Endothelial cell of umbilical vein (primary cell): Measurements from ENCODE around the gene TMIGD3. TPM values are rescaled to one million over a fixed set of nuclear protein-coding genes. Genes with fewer than 3 reads are reported as not detected.

Experiments
- BruUV-seq: library from RNA; stranded (reverse); fragments of 400-500 nt; replicated peaks from 2 replicates; lab custom pipeline; 2021; lab: Mats Ljungman, UMichigan
- CTCF ChIA-PET: fragments of 300-600, 350-600 bp; sonication (Branson Sonifier 250); formaldehyde crosslinking; loops from one replicate; lab custom pipeline; 2021; ENCODE audit warnings: antibody characterized with exemption, inconsistent platforms; lab: Charles Lee
- POLR2A ChIA-PET: fragments of 300-600, 350-600 bp; sonication (Branson Sonifier 250); formaldehyde crosslinking; loops from one replicate; lab custom pipeline; 2021; ENCODE audit warnings: antibody characterized with exemption, inconsistent platforms; lab: Charles Lee
- DNase-seq: peaks from one replicate; pipeline ENCODE4 v3.0.0-alpha.2; 2011; ENCODE audit warnings: low read depth, low spot score
- FAIRE-seq: peaks from 2 replicates; lab custom pipeline; 2011; peaks lifted over from hg19 to GRCh38; lab: Jason Lieb, UNC
- H2AFZ ChIP-seq: 2 replicates; pipeline ENCODE4 v1.6.0; 2012; ENCODE audit warnings: low read depth, low read length, control low read depth, inconsistent platforms
- H3K27ac ChIP-seq: 2 replicates; pipeline ENCODE4 v1.5.1; 2011; ENCODE audit warnings: low read depth, mild to moderate bottlenecking, control low read depth, low read length, moderate library complexity; ENCODE audit not compliant: insufficient read depth
- H3K27me3 ChIP-seq, 2 experiments: 2 replicates each; pipeline versions ENCODE4 v1.6.0 to v1.6.1; 2011; ENCODE audit warnings: low read length in 2 of 2, mixed read lengths in 1 of 2; ENCODE audit not compliant: control insufficient read depth in 2 of 2, insufficient read depth in 2 of 2
- H3K36me3 ChIP-seq, 2 experiments: 2 replicates in 1 of 2; 3 replicates in 1 of 2; pipeline ENCODE4 v1.5.1; 2011; ENCODE audit warnings: low read length in 2 of 2, mild to moderate bottlenecking in 1 of 2, moderate library complexity in 1 of 2; ENCODE audit not compliant: control insufficient read depth in 2 of 2, insufficient read depth in 2 of 2; ENCODE audit errors: extremely low read depth in 1 of 2
- H3K4me1 ChIP-seq: 3 replicates; pipeline ENCODE4 v1.5.1; 2011; ENCODE audit warnings: mild to moderate bottlenecking, low read length; ENCODE audit not compliant: control insufficient read depth, insufficient read depth; ENCODE audit errors: extremely low read depth
- H3K4me2 ChIP-seq: 2 replicates; pipeline ENCODE4 v1.6.1; 2011; ENCODE audit warnings: low read length, control low read depth, mixed read lengths; ENCODE audit not compliant: insufficient read depth
- H3K4me3 ChIP-seq, 3 experiments: fragments of 200-600 bp in 1 of 3; sonication (generic), shearing (Covaris generic) in 1 of 3; replicated peaks in 1 of 3; 2 replicates each; pipeline ENCODE4 v1.5.1; 2011 to 2016; ENCODE audit warnings: control low read depth in 3 of 3, low read length in 3 of 3, mild to moderate bottlenecking in 2 of 3, inconsistent platforms in 1 of 3, low read depth in 1 of 3, moderate library complexity in 1 of 3; ENCODE audit not compliant: insufficient read depth in 1 of 3
- H3K79me2 ChIP-seq: 2 replicates; pipeline ENCODE4 v1.6.0; 2012; ENCODE audit warnings: low read length, inconsistent platforms; ENCODE audit not compliant: control insufficient read depth, insufficient read depth
- H3K9ac ChIP-seq: replicated peaks from 2 replicates; pipeline ENCODE3; 2011; ENCODE audit warnings: low read length, control low read depth; ENCODE audit not compliant: insufficient read depth; ENCODE audit errors: extremely low read depth
- H3K9me1 ChIP-seq: replicated peaks from 3 replicates; pipeline ENCODE4 v1.6.0; 2011; ENCODE audit warnings: mild to moderate bottlenecking, low read length; ENCODE audit not compliant: control insufficient read depth, insufficient read depth; ENCODE audit errors: extremely low read depth
- H3K9me3 ChIP-seq: replicated peaks from 2 replicates; pipeline ENCODE4 v1.5.1; 2012; ENCODE audit warnings: low read length, inconsistent platforms; ENCODE audit not compliant: control insufficient read depth, insufficient read depth
- H4K20me1 ChIP-seq: replicated peaks from 2 replicates; pipeline ENCODE3; 2011; ENCODE audit warnings: mild to moderate bottlenecking, low read length; ENCODE audit not compliant: control insufficient read depth, insufficient read depth; ENCODE audit errors: extremely low read depth
- EZH2 ChIP-seq: IDR thresholded peaks from 2 replicates; pipeline ENCODE4 v1.6.1; 2012; ENCODE audit warnings: borderline replicate concordance, low read depth, mild to moderate bottlenecking, moderate library complexity, low read length, inconsistent platforms; ENCODE audit not compliant: severe bottlenecking
- FOS ChIP-seq: IDR thresholded peaks from 2 replicates; pipeline ENCODE4 v1.6.1; 2011; ENCODE audit warnings: mild to moderate bottlenecking, low read length, moderate library complexity, borderline replicate concordance; ENCODE audit not compliant: insufficient read depth
- GATA2 ChIP-seq: IDR thresholded peaks from 2 replicates; pipeline ENCODE4 v1.7.0; 2011; ENCODE audit warnings: low read depth, mild to moderate bottlenecking, moderate library complexity, mixed read lengths, low read length; ENCODE audit not compliant: insufficient read length, insufficient read depth
- JUN ChIP-seq: IDR thresholded peaks from 2 replicates; pipeline ENCODE4 v1.6.1; 2011; ENCODE audit warnings: borderline replicate concordance, low read depth; ENCODE audit not compliant: insufficient read length, insufficient read depth
- MYC ChIP-seq: IDR thresholded peaks from one replicate; pipeline ENCODE4 v1.6.1; 2011; ENCODE audit warnings: mild to moderate bottlenecking, low read depth, low read length
- POLR2A ChIP-seq: IDR thresholded peaks from 2 replicates; pipeline ENCODE4 v1.6.1; 2012; ENCODE audit warnings: low read depth, mild to moderate bottlenecking, control low read depth, low read length
- POLR2AphosphoS5 ChIP-seq: IDR thresholded peaks from 2 replicates; pipeline ENCODE4 v1.6.1; 2012; ENCODE audit warnings: low read depth, mild to moderate bottlenecking, control low read depth, low read length, moderate library complexity; ENCODE audit not compliant: insufficient read depth
- dilution Hi-C: fragments of 300-500 bp; cut with MboI; formaldehyde crosslinking; loops from one replicate; pipeline ENCODE4 v1.15.0; 2019; ENCODE audit warnings: low sequenced_read_pairs; ENCODE audit not compliant: extremely low pct_ligation_motif_present
- intact Hi-C: fragments of 100-400 bp; cut with micrococcal nuclease; formaldehyde crosslinking; loops from one replicate; pipeline ENCODE4 v1.10.0; 2022
- polyA plus RNA-seq, 4 experiments: library from polyadenylated mRNA; depleted of rRNA in 3 of 4; stranded (reverse) in 3 of 4; unstranded in 1 of 4; fragments of >200 nt; gene quantifications; 2 replicates each; pipeline versions ENCODE4 v1.2.1 to v1.2.3, GENCODE V29; 2011 to 2012; ENCODE audit warnings: missing spikeins in 1 of 4
- total RNA-seq: library from RNA; stranded (reverse); gene quantifications from 2 replicates; pipeline ENCODE4 v1.2.3, GENCODE V29; 2021
- TF ChIP-seq, protein P1 (sequence below): IDR thresholded peaks from 2 replicates; pipeline ENCODE4 v1.6.1; 2011; ENCODE audit not compliant: insufficient read depth, insufficient read length
- TF ChIP-seq, protein P2 (sequence below), 2 donors: IDR thresholded peaks; 1 replicate in 1 of 2; 2 replicates in 1 of 2; pipeline ENCODE4 v1.5.1; 2011; ENCODE audit warnings: low read length in 2 of 2, mild to moderate bottlenecking in 2 of 2, moderate library complexity in 2 of 2, control low read depth in 1 of 2, inconsistent platforms in 1 of 2, low read depth in 1 of 2; ENCODE audit not compliant: insufficient read depth in 1 of 2; ENCODE audit errors: extremely low read depth in 1 of 2

Gene TMIGD3
- total and polyA plus RNA-seq, 2 donors (not counting 3 experiments of a cell fraction or from before 2014, with no cell fraction given), result 0.07 to 0.49 TPM

DNA sequence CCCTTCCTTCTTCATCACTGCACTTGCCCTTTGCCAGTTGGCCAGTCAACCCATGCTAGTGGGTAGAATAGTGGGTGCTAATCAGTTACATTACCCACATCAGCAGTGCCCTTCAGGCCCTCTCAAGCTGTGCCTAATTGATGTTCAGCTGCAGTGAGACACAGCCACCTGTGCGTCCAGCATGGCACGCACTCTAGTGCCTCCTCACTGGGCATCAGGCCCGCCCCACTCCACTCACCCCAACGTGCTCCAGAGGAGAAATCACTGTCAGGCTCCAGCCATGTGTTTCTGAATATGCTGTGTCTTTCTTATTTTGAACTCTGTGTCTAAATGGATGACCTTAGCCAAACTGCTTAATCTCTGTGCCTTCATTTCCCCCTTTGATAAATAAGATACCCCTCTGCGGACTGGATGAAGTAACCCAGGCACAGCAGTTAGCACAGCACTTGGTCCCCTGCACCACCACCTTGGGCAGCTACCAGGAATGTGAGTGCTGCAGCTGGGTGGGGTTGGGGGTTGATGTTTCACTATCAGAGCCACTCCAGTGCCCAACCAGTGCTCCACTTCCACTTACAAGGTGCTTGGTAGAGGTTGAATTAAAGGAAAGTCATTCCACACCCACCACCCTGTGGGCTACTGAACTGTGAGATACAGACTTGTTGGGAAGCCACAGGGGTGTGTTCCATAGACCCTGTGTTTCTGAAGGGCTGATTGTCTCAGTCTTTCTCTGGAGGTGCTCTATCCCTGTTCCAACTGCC, 8.9 kb upstream of the TMIGD3 start:
- Histone ChIP-seq H3K9me1 (no peaks in the 10 kb centered on the region), H2AFZ (no peak overlapping the region), H4K20me1 (no peaks in the 10 kb centered on the region), H3K4me3 (no peak overlapping the region), H3K9ac (no peak overlapping the region), H3K36me3 (peaks cover 0 to 1% of the 10 kb centered on the region in 2 experiments), H3K4me2 (no peak overlapping the region), H3K79me2 (no peaks in the 10 kb centered on the region), H3K4me1 (peaks cover 40% of the 10 kb centered on the region), H3K27ac (no peak overlapping the region), H3K9me3 (no peaks in the 10 kb centered on the region), H3K27me3 (no peaks in the 10 kb centered on the region)
- intact Hi-C loops (no loop called here), dilution Hi-C loops (no loop called here)
- FAIRE-seq, result no peak
- BruUV-seq, result no TSS peak
- ChIA-PET CTCF (no interaction called here), POLR2A (interaction anchor here (0.6 kb wide), 1 partner anchor 71 kb away, joined by 7 read pairs; no protein-coding TSS in a partner anchor)
- DNase-seq, result no peak
- TF ChIP-seq FOS (no peak), JUN (no peak), POLR2A (no peak), GATA2 (no peak), EZH2 (no peak), POLR2AphosphoS5 (no peak), MYC (no peak)
- TF ChIP-seq, protein P1, sequence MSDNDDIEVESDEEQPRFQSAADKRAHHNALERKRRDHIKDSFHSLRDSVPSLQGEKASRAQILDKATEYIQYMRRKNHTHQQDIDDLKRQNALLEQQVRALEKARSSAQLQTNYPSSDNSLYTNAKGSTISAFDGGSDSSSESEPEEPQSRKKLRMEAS, result no peak
- TF ChIP-seq, protein P2, sequence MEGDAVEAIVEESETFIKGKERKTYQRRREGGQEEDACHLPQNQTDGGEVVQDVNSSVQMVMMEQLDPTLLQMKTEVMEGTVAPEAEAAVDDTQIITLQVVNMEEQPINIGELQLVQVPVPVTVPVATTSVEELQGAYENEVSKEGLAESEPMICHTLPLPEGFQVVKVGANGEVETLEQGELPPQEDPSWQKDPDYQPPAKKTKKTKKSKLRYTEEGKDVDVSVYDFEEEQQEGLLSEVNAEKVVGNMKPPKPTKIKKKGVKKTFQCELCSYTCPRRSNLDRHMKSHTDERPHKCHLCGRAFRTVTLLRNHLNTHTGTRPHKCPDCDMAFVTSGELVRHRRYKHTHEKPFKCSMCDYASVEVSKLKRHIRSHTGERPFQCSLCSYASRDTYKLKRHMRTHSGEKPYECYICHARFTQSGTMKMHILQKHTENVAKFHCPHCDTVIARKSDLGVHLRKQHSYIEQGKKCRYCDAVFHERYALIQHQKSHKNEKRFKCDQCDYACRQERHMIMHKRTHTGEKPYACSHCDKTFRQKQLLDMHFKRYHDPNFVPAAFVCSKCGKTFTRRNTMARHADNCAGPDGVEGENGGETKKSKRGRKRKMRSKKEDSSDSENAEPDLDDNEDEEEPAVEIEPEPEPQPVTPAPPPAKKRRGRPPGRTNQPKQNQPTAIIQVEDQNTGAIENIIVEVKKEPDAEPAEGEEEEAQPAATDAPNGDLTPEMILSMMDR (IDR thresholded peaks at IDR 0.05; ENCODE audit: extremely low read depth in 1 of 2, insufficient read depth in 1 of 2, low read depth in 1 of 2, low read length in 2 of 2), result no peak
